HG03108 (cell line): ENCODE results near the gene CAMTA1.

Source experiments
- ATAC-seq: cut with Tn5 transposase; IDR thresholded peaks from one replicate; pipeline ENCODE4 v1.9.1; 2021; ENCODE audit warnings: moderate library complexity; ENCODE audit not compliant: unreplicated experiment

The CAMTA1 gene

DNA sequence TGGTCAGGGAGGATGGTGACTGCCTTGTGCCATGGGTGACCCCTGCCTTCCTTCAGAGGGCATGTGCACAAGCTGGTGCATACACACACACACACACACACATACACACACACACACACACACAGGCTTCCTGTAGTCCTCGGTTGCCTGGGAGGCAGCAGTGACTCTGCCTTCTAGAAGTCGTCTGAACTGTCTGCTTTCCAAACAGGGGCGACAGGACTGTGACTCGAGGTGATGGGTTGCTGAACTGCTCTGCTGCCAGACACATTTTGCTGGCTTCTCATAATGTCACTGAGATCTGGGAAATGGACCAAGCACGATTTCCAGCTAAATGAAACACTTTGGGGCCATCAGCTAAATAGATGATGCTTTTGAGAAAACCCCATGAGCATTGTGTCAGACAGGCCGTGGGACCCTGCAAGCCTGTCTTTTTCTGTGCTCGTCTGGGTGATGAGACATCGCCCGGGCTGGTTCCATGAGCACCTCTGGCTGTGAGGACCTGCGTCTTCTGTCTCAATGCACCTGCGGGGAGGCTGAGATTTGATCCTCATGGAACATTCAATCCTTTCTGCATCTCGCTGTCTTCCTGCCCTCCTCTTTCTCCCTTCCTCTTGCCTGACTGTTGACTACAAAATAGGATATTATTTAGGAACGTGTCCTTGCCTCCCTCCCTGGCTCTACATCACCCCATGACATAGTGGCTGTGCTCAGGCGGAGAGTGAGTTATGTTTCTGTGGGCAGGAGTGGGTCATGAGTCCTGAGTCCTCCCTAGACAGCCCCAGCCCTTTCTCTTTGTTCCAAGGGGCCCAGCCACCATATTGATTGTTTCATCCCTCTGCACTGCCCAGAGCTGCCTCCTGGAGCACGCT, 436.8 kb downstream of the CAMTA1 start:
- no peak for ATAC-seq

DNA sequence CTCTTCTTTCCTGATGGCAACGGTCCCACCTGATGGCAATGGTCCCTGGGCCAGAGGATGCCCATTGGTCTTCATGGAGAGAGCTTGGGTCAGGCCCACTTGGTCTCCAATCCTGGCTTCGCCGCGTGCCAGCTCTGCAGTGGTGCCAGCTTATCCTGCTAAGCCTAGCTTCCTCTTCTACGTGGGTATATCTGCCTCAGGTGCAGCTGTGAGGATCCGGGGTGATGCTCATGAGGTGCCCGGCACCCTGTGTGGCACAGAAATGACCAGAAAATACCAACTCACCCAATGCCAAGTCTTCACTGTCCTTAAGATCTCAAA, 437.4 kb downstream of the CAMTA1 start:
- no peak for ATAC-seq

DNA sequence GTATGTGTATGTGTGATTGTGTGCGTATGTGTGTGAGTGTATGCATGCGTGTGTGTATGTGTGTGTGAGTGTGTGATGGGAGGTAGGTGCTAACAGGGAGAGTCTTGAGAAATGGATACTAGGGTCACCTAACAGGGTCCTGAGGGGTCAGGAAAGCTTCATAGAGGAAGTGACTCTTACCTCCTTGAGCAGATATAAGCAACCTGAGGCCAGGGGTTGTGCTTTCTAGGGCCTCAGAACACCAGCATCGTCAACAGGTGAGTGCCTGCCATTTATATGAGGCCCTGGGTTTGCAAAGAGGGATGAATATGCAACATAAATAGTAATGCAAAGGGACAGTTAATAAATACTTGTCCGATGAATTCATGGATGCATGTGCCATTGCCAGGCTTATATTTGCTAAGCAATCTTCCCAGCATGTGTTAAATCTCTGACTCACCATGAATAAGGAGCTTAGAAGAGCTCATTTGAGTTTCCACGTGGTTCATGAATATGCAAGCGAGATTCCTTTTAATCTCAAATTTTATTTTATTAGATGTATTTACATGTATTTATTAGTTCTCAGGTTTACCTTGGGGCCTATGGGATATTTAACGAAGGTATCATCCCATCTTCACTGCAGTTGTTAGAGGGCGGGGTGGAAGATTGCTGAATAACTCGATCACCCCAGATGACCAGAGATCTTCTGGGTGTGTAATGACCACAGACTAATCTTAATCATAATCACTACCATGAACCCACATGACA, 438.3 kb downstream of the CAMTA1 start:
- ATAC-seq, result no peak

DNA sequence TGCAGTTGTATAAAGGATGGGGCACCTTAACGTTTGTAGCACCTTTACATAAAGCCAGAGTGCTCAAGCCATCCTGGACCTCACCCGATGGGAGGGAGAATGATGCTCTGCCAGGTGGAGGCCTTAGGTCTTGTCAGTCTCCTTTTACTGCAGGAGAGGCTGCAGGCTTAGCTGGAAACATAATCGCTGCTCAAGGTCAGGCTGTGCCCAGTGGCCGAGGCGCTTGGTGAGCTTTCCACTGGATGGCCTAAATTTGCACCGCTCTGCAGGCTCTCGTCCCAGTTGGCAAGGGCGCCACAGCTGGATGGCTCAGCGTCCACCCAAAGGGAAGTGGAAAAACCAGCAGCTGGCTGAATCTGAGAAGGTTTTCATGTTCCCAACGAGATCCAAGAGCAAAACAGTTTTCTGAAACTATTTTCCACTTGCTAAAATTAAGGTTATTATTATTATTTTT, 438.9 kb downstream of the CAMTA1 start:
- no peak for ATAC-seq

- ATAC-seq, result no peak
Observed at GRCh38 chr1:7224644-7225043, 439.4 kb downstream of the CAMTA1 start.

- no peak for ATAC-seq
Observed at GRCh38 chr1:7225711-7226505, 440.7 kb downstream of the CAMTA1 start.

GRCh38 chr1:7227654-7228053, 442.4 kb downstream of the CAMTA1 start:
- ATAC-seq, result no peak

GRCh38 chr1:7228252-7228961, 443.2 kb downstream of the CAMTA1 start:
- ATAC-seq, result no peak

DNA sequence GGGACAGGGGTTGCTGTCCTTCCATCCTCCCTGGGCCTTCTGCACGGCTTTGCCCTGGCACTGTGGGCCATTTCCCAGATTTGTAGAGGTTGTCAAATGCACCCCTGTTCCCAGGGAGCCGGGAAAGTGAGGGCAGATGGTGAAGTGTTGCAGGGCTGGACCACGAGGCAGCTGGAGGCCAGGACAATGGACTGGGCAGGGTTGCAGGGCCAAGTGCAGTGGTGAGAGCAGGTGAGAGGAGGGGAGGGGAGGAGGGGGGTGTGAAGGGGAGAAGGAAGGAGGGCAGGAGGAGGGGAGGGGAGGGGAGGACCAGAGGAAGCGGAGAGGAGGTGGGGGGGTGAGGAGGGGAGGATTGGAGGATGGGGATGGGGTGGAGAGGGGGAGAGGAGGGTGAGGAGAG, 443.9 kb downstream of the CAMTA1 start:
- no peak for ATAC-seq

GRCh38 chr1:7229696-7230631, 444.7 kb downstream of the CAMTA1 start:
- no peak for ATAC-seq

GRCh38 chr1:7232441-7233236, 447.4 kb downstream of the CAMTA1 start:
- no peak for ATAC-seq

- ATAC-seq, result no peak
Observed at GRCh38 chr1:7233237-7233540, 447.9 kb downstream of the CAMTA1 start.

- ATAC-seq, result no peak
Observed at GRCh38 chr1:7233646-7234470, 448.6 kb downstream of the CAMTA1 start.

DNA sequence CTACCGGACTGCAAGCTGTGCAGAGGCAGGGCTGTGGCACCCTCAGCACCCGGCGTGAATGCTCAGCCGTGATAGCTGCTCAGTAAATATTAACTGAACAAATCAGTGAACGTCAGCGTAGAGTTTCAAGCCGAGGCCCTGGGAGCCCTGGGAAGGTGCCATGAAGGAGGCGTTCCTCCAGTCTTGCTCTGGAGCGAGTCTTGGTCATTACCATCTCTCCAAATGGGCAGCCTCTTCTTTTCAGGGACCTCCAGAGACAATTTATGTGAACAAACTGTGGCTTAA, 449.2 kb downstream of the CAMTA1 start:
- ATAC-seq, result no peak

- no peak for ATAC-seq
Observed at GRCh38 chr1:7235871-7236517, 450.7 kb downstream of the CAMTA1 start.

- no peak for ATAC-seq
Observed at GRCh38 chr1:7236844-7237515, 451.7 kb downstream of the CAMTA1 start.

DNA sequence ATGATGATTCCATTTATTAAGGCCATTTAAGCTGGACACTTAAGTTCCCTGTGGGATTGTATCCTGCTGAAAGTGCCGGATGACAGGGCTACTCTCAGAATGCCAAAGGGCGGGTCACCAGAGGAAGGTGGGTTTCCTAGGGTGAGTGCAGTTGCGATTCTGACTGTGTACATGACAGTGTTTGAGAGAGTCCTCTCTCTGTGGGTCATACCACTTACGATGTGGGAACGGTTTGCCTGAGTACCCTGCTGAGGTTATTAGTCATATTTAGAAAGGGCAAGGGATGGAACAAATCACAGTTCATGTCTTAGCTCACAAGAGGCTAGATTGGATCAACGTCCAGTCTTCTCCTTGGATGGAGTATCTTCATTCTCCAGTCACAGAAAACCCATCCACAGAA, 461.9 kb downstream of the CAMTA1 start:
- no peak for ATAC-seq
